Umbilical cord (tissue), 2 donors: ENCODE results near the gene IL1R1. TPM values are rescaled to one million over a fixed set of nuclear protein-coding genes. Genes with fewer than 3 reads are reported as not detected.

Source experiments
- DNase-seq: peaks from one replicate; pipeline ENCODE4 v3.0.0-alpha.2; 2015; ENCODE audit warnings: low spot score
- total RNA-seq: library from RNA; depleted of rRNA; stranded (reverse); fragments of >200 nt; gene quantifications from one replicate; pipeline ENCODE4 v1.2.3, GENCODE V29; 2014; ENCODE audit warnings: low replicate concordance; ENCODE audit not compliant: insufficient read depth

The IL1R1 gene
- total RNA-seq, 1 donor from 2014 or later: 82.3 TPM

DNA sequence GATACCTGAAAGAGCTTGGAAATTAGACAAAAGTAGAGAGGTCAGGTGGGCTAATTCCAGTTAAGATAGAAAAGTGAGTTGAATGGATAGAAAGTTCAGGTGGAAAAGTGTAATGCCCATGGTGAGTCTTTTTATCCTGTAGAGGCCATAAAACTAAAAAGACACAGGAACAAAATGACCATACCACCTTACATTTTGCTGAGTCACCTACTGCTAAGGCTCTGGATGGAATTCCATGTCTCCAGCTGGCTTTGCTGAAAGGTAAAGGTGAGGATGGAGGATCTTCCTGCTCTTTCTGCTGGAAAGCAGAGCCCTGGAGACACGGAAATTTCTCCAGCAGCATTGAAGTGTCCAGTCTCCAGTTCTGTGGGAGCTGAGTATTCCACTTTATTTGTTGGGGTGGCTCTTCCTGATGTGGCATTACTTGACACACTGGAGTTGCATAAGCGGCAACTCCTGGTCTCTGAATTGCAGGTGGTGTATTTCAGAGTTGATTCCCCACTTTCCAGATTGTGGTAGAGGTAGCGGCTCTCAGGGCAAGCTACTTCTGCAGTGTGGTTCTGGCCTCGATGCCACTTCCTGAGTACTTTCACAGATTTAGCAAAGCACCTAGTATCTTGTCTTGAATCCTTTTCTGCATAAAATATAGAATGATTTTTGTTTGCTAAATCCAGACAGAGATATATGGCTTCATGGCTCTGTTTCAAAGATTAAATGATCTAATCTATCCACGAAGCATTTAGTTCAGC, 55.0 kb downstream of the IL1R1 start:
- DNase-seq: no peak

DNA sequence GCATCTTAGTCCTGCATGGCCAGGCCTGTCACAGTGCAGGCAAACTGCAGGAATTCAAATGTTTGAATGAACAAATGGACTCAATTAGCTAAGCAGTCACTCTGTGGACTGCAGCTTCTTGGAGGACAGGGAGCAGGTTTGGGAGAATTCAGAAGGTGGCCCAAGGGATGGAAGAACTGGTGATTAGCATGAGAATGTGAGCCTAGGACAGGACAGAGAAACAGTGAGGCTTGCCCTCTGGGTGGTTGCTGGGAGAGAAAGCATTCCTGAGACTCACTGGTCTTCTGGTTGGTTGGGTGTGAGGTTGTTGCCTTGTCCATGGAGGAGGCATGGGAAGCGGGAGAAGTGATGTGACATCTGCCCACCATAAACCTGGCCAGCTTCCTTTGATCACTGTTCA, 58.0 kb downstream of the IL1R1 start:
- no peak for DNase-seq

DNA sequence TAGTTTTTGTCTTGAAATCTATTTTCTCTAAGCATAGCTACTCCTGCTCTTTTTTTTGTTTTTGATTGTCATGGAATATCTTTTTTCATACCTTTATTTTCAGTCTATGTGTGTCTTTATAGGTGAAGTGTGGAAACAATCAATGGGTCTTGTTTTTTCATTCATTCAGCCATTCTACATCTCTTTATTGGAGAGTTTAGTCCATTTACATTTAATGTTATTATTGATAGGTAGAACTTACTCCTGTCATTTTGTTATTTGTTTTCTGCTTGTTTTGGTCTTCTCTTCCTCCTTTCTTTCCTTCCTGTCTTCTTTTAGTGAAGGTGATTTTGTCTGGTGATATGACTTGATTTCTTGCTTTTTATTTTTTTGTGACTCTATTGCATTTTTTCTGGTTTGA, 62.1 kb downstream of the IL1R1 start:
- DNase-seq: no peak

GRCh38 chr2:102206666-102207341, 64.3 kb downstream of the IL1R1 start:
- no peak for DNase-seq

GRCh38 chr2:102208774-102209173, 66.2 kb downstream of the IL1R1 start:
- no peak for DNase-seq

DNA sequence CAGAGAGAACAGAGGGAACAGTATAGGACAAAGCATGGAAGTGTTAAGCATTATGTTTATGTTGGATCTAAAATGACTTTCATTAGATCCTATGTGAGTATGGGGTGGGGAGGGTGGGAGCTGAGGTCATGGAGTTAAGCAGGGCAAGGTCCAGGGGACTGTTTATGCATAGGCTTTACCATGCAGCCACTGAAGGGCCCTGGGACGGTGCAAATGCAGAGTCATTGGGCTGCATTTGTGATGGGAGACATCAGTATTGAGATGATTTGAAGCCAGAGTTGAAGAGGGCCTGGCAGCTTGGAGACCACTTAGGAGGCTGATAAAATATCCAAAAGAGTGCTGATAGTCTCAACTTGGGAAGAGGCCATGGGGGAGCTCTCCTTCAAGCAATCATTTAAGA, 66.9 kb downstream of the IL1R1 start:
- no peak for DNase-seq

DNA sequence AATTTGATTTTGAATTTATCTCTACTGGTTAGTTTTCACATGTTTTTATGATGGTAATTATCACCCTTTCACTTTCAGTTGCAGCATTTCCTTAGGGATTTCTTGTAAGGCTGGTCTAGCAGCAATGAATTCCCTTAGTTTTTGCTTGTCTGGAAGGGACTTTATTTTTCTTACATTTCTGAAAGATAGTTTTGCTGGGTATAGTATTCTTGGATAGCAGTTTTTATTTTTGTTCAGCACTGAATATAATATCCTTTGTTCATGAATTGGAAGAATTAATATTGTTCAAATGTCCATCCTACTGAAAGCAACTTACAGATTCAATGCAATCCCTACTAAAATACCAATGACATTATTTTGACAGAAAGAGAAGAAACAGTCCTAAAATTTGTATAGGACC, 74.5 kb downstream of the IL1R1 start:
- no peak for DNase-seq

- DNase-seq: no peak
Observed at GRCh38 chr2:102224824-102225739, 82.5 kb downstream of the IL1R1 start.

GRCh38 chr2:102226171-102226570, 83.6 kb downstream of the IL1R1 start:
- peak; percentile 35 for DNase-seq

DNA sequence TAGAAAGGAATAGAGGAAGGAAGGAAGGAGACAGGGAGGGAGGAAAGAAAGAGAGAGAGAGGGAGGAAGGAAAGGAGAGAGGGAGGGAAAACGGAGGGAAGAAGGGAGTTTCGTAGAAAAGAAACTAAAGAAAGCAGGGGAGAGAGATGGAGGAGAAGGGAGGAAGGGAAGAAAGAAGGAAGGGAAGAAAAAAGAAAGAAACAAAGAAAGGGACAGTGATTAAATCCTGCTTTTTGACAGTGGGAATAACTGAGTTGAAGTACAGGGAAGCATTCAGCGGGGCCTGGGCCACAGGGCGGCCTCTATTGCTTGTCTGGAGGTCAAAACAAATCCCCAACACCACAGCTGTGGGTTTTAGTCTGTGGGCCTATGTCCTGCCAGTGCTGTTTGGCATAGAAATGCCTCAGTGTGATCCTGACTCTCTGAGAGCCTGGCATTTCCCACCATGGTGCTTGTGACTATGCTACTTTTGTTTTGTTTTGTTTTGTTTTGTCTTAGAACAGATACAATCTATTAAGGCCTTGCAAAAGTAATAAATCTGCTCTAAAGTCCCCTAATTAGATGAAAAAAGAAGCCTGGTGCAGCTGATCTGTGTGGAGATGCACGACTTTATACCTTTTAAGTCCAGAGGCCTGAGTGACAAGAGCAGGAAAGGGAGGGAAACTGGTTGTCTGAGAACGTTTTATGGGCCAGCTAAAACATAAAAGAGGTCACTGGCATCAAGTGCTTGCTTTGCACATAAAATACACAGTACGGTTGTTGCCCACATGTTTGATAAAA, 84.3 kb downstream of the IL1R1 start:
- peak; percentile 40 for DNase-seq

- peak; percentile 35 for DNase-seq
Observed at GRCh38 chr2:102229141-102229769, 86.7 kb downstream of the IL1R1 start.

Other genes with a start within 250 kb of the IL1R1 start
- 3.6 TPM for gene IL1R2, start 150.8 kb upstream of the IL1R1 start, total RNA-seq
- not detected for gene IL1RL2, start 44.3 kb downstream of the IL1R1 start, total RNA-seq
- gene IL1RL1, start 168.8 kb downstream of the IL1R1 start, total RNA-seq: 4.6 TPM
- gene IL18R1, start 213.1 kb downstream of the IL1R1 start, total RNA-seq: 6.7 TPM